OCI-LY3 (cell line): Measurements from ENCODE around the gene BRD2.

Experiments used
- H2AFZ ChIP-seq: fragments of 200-600, 300-600 bp; shearing (Covaris generic); 2 replicates; pipeline ENCODE4 v1.6.0; 2014; ENCODE audit warnings: antibody characterized with exemption, low read depth, low read length
- H3K27ac ChIP-seq: fragments of 200-600, 300-600 bp; sonication (generic); 2 replicates; pipeline ENCODE4 v1.5.1; 2014; ENCODE audit warnings: mild to moderate bottlenecking, low read length, moderate library complexity, mixed read lengths
- H3K27me3 ChIP-seq: fragments of 200-600, 300-600 bp; sonication (generic); 2 replicates; pipeline ENCODE4 v1.6.1; 2014; ENCODE audit warnings: low read depth, low read length, mixed read lengths
- H3K36me3 ChIP-seq: fragments of 200-600, 300-600 bp; sonication (generic); replicated peaks from 2 replicates; pipeline ENCODE3; 2014; ENCODE audit warnings: low read depth, low read length, mixed read lengths
- H3K4me1 ChIP-seq: fragments of 300-600, 200-600 bp; sonication (generic); 2 replicates; pipeline ENCODE4 v1.6.1; 2014; ENCODE audit warnings: low read length, mixed read lengths
- H3K4me2 ChIP-seq: fragments of 200-600, 300-600 bp; sonication (generic); 2 replicates; pipeline ENCODE4 v1.6.1; 2014; ENCODE audit warnings: low read length, mixed read lengths
- H3K4me3 ChIP-seq: fragments of 300-600, 200-600 bp; sonication (generic); 2 replicates; pipeline ENCODE4 v1.5.1; 2014; ENCODE audit warnings: antibody characterized with exemption, mild to moderate bottlenecking, low read length, moderate library complexity
- H3K79me2 ChIP-seq: fragments of 300-600, 200-600 bp; shearing (Covaris generic); 2 replicates; pipeline ENCODE4 v1.6.1; 2014; ENCODE audit warnings: mild to moderate bottlenecking, low read length, mixed read lengths
- H3K9ac ChIP-seq: fragments of 300-600, 200-600 bp; shearing (Covaris generic); 2 replicates; pipeline ENCODE4 v1.6.0; 2014; ENCODE audit warnings: mild to moderate bottlenecking, low read length, moderate library complexity
- H3K9me3 ChIP-seq: fragments of 200-600, 300-600 bp; shearing (Covaris generic); 2 replicates; pipeline ENCODE4 v1.6.1; 2014; ENCODE audit warnings: low read length, mixed read lengths; ENCODE audit not compliant: insufficient read depth
- H4K20me1 ChIP-seq: fragments of 200-600, 300-600 bp; sonication (generic); 2 replicates; pipeline ENCODE4 v1.6.1; 2016; ENCODE audit warnings: low read length, mixed read lengths; ENCODE audit not compliant: insufficient read depth
- CTCF ChIP-seq: fragments of 200-600, 300-600 bp; sonication (generic); IDR thresholded peaks from 2 replicates; pipeline ENCODE4 v1.5.1; 2014; ENCODE audit warnings: antibody characterized with exemption, low read length, low read depth
- EZH2phosphoT487 ChIP-seq: fragments of 200-600 bp; shearing (Covaris generic); IDR thresholded peaks from 2 replicates; pipeline ENCODE4 v1.6.1; 2018; ENCODE audit warnings: antibody characterized with exemption, mixed run types, low read depth

The BRD2 gene

DNA sequence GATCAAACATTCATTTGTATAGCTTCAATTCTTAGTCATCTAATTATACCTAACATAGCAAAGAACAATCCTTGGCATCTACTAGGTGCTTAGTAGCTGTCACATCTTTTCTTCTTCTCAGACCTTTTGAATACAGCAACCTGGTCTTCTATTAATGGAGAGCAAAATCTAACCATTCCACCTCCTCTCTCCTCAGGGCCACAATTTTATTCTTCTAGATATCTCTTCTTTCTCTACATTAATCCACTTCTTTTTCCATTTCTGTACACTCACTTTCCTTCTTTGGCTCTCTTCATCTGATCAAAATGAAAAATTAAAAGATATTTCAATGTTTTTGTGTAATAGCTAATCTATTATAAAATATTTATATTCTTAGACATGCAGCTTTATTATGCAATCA, 50.0 kb downstream of the BRD2 start:
- Histone ChIP-seq H3K36me3 (no peaks in the 10 kb centered on the region), H3K9me3 (no peaks in the 10 kb centered on the region), H3K27ac (peak overlapping the region; percentile 82), H3K4me2 (peak overlapping the region; percentile 73), H4K20me1 (no peaks in the 10 kb centered on the region), H3K79me2 (no peaks in the 10 kb centered on the region), H3K27me3 (no peaks in the 10 kb centered on the region), H3K4me3 (peak overlapping the region; percentile 60), H3K9ac (peak overlapping the region; percentile 47), H3K4me1 (peaks cover 41% of the 10 kb centered on the region), H2AFZ (no peak overlapping the region)
- TF ChIP-seq EZH2phosphoT487 (no peak), CTCF (no peak)

DNA sequence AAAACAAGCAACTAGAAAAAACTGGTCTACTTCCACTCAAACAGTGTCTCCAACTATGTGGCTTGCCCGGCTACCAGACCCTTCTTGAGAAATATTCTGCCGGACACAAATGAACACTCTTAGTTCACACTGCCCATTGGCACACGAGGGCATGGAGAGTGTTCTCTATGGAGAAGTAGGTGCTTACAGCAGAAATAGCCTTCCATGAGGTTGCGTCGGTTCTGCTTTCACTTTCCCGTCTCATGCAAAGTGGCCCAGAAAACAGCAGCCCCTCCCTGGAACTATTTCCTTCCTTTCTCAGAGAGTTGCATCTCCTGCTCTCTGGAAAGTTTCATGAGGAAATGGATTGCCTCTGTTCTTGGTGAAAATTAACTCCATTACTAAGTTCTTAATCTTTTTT, 50.5 kb downstream of the BRD2 start:
- TF ChIP-seq EZH2phosphoT487 (no peak), CTCF (no peak)
- no peaks in the 10 kb centered on the region for H4K20me1 ChIP-seq
- peak overlapping the region; percentile 73 for H3K4me2 ChIP-seq
- H2AFZ ChIP-seq = no peak overlapping the region
- H3K36me3 ChIP-seq = no peaks in the 10 kb centered on the region
- no peaks in the 10 kb centered on the region for H3K79me2 ChIP-seq
- peak overlapping the region; percentile 60 for H3K4me3 ChIP-seq
- peak overlapping the region; percentile 57 for H3K9ac ChIP-seq
- H3K4me1 ChIP-seq = peaks cover 41% of the 10 kb centered on the region
- no peaks in the 10 kb centered on the region for H3K9me3 ChIP-seq
- H3K27me3 ChIP-seq = no peaks in the 10 kb centered on the region
- H3K27ac ChIP-seq = peak overlapping the region; percentile 82

DNA sequence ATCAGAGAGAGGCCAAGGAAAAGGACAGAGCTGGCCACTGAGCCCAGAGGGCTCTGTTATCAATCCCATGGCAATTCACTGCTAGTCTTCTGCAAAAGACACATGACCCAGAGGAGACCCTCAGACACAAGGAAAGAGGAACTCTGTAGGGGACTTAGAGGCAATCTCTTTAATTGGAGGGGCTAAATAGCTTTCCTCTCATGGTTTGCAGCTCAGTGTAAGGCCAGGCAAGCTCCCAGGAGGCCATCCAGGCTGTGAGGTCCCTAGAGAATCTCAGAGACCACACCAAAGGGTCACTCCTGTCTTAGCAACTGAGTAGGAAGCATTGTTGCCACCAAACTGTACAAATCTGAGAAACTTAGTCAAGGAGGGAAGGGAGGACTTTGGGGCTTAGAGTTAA, 51.0 kb downstream of the BRD2 start:
- Histone ChIP-seq H3K36me3 (no peaks in the 10 kb centered on the region), H4K20me1 (no peaks in the 10 kb centered on the region), H3K4me1 (peaks cover 41% of the 10 kb centered on the region), H2AFZ (0 out of 2 replicates have a peak overlapping the region, but pooled peaks have one; percentile 17), H3K4me3 (peak overlapping the region; percentile 60), H3K27me3 (no peaks in the 10 kb centered on the region), H3K79me2 (no peaks in the 10 kb centered on the region), H3K27ac (peak overlapping the region; percentile 82), H3K9ac (peak overlapping the region; percentile 57), H3K4me2 (peak overlapping the region; percentile 73), H3K9me3 (no peaks in the 10 kb centered on the region)
- no peak for TF ChIP-seq CTCF
- TF ChIP-seq EZH2phosphoT487 = no peak

GRCh38 chr6:33021917-33022316, 53.5 kb downstream of the BRD2 start:
- Histone ChIP-seq H3K4me1 (peaks cover 38% of the 10 kb centered on the region), H4K20me1 (no peaks in the 10 kb centered on the region), H3K27me3 (no peaks in the 10 kb centered on the region), H3K27ac (no peak overlapping the region), H3K4me3 (no peak overlapping the region), H3K9me3 (0 out of 2 replicates have a peak, but pooled peaks cover 4% of the 10 kb centered on the region), H3K9ac (no peak overlapping the region), H3K79me2 (no peaks in the 10 kb centered on the region), H3K4me2 (no peak overlapping the region), H3K36me3 (no peaks in the 10 kb centered on the region), H2AFZ (no peak overlapping the region)
- TF ChIP-seq CTCF = no peak
- no peak for TF ChIP-seq EZH2phosphoT487
